AG09309 (cell line): ENCODE results near the gene FAM3A.
A peak's percentile ranks its signal among the peaks of the same experiment; 100 is the strongest.

Experiments used
- DNase-seq: peaks from one replicate; pipeline ENCODE4 v3.0.0-alpha.2; 2010; ENCODE audit warnings: low read depth
- H3K4me3 ChIP-seq: 2 replicates; pipeline ENCODE4 v1.5.1; 2011; ENCODE audit warnings: mild to moderate bottlenecking, low read depth, low read length, moderate library complexity; ENCODE audit not compliant: control insufficient read depth
- TF ChIP-seq, protein P1 (sequence below): IDR thresholded peaks from 2 replicates; pipeline ENCODE4 v1.5.1; 2011; ENCODE audit warnings: mild to moderate bottlenecking, low read depth, low read length, inconsistent platforms; ENCODE audit not compliant: insufficient read depth, control insufficient read depth; ENCODE audit errors: missing control alignments

Gene FAM3A

GRCh38 chrX:154483325-154483724 lies 32.7 kb downstream of the FAM3A start:
- H3K4me3 ChIP-seq = no peak overlapping the region
- DNase-seq = no peak
- TF ChIP-seq, protein P1, sequence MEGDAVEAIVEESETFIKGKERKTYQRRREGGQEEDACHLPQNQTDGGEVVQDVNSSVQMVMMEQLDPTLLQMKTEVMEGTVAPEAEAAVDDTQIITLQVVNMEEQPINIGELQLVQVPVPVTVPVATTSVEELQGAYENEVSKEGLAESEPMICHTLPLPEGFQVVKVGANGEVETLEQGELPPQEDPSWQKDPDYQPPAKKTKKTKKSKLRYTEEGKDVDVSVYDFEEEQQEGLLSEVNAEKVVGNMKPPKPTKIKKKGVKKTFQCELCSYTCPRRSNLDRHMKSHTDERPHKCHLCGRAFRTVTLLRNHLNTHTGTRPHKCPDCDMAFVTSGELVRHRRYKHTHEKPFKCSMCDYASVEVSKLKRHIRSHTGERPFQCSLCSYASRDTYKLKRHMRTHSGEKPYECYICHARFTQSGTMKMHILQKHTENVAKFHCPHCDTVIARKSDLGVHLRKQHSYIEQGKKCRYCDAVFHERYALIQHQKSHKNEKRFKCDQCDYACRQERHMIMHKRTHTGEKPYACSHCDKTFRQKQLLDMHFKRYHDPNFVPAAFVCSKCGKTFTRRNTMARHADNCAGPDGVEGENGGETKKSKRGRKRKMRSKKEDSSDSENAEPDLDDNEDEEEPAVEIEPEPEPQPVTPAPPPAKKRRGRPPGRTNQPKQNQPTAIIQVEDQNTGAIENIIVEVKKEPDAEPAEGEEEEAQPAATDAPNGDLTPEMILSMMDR = no peak

DNA sequence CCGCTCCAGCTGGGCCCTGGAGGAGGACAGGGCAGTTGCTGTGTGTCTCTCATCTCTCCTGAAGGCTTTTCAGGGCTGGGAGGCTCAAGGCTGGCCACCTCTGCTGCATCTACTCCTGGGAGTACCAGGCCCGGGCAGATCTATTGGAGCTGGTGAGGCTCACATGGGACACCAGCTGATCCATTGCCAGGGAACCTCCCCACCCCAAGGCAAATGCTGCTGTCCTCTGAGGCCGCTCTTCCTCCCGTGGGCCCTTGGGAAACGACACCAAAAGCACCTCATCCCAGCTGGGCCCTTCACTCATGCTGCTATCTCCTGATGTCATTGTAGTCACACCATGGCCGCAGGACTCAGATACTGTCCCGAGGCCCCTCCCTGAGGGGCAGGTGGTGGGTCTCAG lies 33.2 kb downstream of the FAM3A start:
- DNase-seq = no peak
- TF ChIP-seq, protein P1 = no peak

DNA sequence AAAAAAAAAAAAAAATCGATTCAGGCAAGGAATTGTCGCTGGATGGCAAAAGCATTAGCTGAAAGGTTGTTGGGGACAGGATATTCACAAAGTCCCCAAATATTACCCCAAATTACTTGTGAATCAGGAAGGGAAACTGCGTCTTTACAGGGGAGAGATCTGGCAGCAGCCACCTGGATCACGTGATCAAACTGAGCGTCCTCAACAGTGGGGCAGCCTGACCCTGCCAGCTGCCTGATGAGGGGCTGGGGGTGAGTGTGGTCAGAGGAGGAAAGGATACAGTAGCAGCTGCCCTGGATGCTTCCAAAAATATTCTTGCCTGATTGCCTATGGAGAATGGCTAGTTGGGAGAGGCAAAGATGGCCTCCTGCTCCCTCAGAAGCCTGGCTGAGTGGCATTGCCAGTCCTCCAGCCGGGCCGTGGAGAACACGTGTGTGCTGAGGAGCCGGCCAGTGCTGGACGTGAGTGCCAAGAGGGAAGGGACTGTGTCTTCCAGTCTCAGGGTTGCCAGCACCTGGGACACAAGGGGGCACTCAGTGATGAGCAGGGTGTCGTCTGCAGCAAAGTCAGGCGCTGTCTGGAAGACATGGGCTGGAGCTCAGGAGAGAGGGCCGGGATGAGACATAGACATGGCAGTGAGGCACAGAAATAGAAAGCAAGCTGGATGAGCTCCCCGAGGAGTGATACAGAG lies 34.0 kb downstream of the FAM3A start:
- TF ChIP-seq, protein P1 = no peak
- no peak overlapping the region for H3K4me3 ChIP-seq
- DNase-seq = no peak

More for the DNA sequence above, 33.2 kb downstream of the FAM3A start:
- H3K4me3 ChIP-seq = no peak overlapping the region

GRCh38 chrX:154481195-154481594 lies 34.8 kb downstream of the FAM3A start:
- TF ChIP-seq, protein P1 = no peak
- no peak overlapping the region for H3K4me3 ChIP-seq
- no peak for DNase-seq

DNA sequence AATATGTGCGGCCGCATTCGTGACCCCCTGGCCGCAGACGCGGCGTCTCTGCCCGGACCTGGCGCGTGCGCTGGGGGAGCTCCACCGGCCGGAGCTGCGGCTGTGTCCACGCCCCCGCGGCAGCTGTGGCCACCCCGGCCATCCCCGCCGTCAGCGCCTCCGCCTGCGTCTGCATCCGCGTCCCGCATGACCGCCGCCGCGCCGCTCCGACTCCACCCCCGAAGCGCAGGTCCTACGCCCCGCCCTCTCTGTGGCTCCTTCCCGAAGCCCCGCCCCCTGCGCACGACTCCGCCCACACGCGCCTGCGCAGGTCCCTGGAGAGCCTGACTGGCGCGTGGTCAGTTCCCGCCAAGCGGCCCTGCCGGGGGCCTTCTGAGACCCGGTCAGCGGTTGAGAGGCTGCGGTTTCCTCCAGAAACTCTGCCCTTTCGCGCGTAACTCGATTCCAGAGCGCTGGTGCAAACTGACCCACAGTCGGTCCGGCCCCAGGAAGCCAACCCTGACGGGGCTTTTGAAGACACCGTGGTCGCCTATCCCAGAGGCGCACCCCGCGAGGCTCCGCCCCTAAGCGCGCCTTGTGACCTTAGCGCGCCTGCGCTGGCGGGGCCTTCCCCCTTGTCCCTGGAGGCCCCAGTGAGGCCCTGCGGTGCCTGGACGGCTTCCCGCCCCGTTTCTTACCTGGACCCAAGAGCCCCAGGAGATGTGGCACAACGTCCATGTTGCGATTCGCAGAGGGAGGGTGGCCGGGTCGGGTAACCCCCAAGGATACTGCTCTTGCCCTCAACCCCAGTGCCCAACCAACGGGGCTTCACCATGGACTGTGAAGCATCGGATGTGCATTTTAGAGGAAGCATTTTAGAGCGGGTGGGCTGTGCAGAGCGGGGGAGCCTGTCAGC lies 37.1 kb downstream of the FAM3A start, which contains the start of gene LAGE3:
TSS of gene LAGE3 (minus strand) at position 554 of the 895 bp plus-strand sequence. CDS start at position 188, 366 bp downstream.
- peak; percentile 40 for DNase-seq
- peak within 1 kb of the TSS; percentile 38 for H3K4me3 ChIP-seq
- TF ChIP-seq, protein P1 = no peak

DNA sequence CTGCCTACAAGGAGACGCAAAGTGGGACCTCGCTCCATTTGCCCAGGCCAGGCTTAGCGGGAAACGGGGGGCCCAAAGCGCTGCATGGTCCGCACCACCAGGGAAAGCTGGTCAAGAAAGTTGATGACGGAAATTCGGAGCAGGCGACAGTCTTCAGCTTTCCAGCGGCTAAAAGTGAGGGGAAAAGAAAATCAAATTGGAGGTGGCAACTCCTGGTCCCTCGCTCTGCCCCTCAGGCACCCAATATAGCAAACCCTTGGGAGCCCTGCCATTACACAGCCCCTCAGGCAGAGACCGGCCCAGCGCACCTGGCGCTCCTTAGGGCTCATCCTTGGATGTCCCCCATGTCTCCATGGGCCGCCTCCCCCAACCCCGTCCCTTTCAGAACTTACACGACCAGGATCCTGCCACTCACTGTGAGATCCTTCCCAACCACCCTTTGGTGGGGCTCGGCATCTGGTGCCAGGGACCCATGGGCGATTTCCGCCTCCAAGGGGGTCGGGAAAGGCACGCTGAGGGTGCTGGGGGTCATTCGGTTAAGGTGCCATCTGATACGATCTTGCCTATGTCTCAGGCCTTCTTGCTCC lies 38.0 kb downstream of the FAM3A start:
- H3K4me3 ChIP-seq = peak overlapping the region; percentile 38
- TF ChIP-seq, protein P1 = no peak
- no peak for DNase-seq
